CD14-positive monocyte (primary cell): ENCODE results near the gene DGKE. TPM values are rescaled to one million over a fixed set of nuclear protein-coding genes. Genes with fewer than 3 reads are reported as not detected.
A peak's percentile ranks its signal among the peaks of the same experiment; 100 is the strongest.

ENCODE experiments used
- DNase-seq, 3 donors: peaks; one replicate each; pipeline ENCODE4 v3.0.0-alpha.2; 2011 to 2022
- H2AFZ ChIP-seq: 2 replicates; pipeline ENCODE4 v1.6.0; 2012; ENCODE audit warnings: mild to moderate bottlenecking, low read depth, low read length, inconsistent platforms; ENCODE audit not compliant: insufficient read depth, poor library complexity, severe bottlenecking
- H3K27ac ChIP-seq, 2 donors: 1 replicate in 1 of 2; 2 replicates in 1 of 2; pipeline ENCODE4 v1.5.1; 2012 to 2013; ENCODE audit warnings: low read length in 2 of 2, control low read depth in 1 of 2, inconsistent platforms in 1 of 2, low read depth in 1 of 2, mild to moderate bottlenecking in 1 of 2
- H3K27me3 ChIP-seq, 2 donors: one replicate each; pipeline versions ENCODE4 v1.6.0 to v1.6.1; 2011 to 2013; ENCODE audit warnings: low read length in 2 of 2; ENCODE audit not compliant: control insufficient read depth in 2 of 2, insufficient read depth in 2 of 2
- H3K36me3 ChIP-seq, 2 donors: replicated peaks in 1 of 2; 1 replicate in 1 of 2; 2 replicates in 1 of 2; pipeline versions ENCODE4 v1.5.1 to v1.6.1; 2012 to 2013; ENCODE audit warnings: low read length in 2 of 2, control low read depth in 1 of 2, inconsistent platforms in 1 of 2, mild to moderate bottlenecking in 1 of 2; ENCODE audit not compliant: insufficient read depth in 2 of 2, control insufficient read depth in 1 of 2
- H3K4me1 ChIP-seq, 2 donors: 1 replicate in 1 of 2; 2 replicates in 1 of 2; pipeline versions ENCODE4 v1.5.1 to v1.6.1; 2012 to 2013; ENCODE audit warnings: low read length in 2 of 2, control low read depth in 1 of 2, inconsistent platforms in 1 of 2, mild to moderate bottlenecking in 1 of 2, moderate library complexity in 1 of 2; ENCODE audit not compliant: insufficient read depth in 2 of 2, control insufficient read depth in 1 of 2
- H3K4me2 ChIP-seq: replicated peaks from 2 replicates; pipeline ENCODE3; 2012; ENCODE audit warnings: low read length, moderate library complexity, mild to moderate bottlenecking; ENCODE audit not compliant: poor library complexity, severe bottlenecking; ENCODE audit errors: extremely low read depth
- H3K4me3 ChIP-seq, 3 experiments: fragments of 200-600 bp in 1 of 3; sonication (generic) in 1 of 3; replicated peaks in 1 of 3; 1 replicate in 2 of 3; 2 replicates in 1 of 3; pipeline ENCODE4 v1.5.1; 2011 to 2013; ENCODE audit warnings: low read length in 3 of 3, mild to moderate bottlenecking in 3 of 3, control low read depth in 2 of 3, low read depth in 2 of 3, inconsistent platforms in 1 of 3, moderate library complexity in 1 of 3
- H3K79me2 ChIP-seq: 2 replicates; pipeline ENCODE4 v1.6.0; 2012; ENCODE audit warnings: mild to moderate bottlenecking, control low read depth, inconsistent platforms, low read length, moderate library complexity; ENCODE audit not compliant: insufficient read depth
- H3K9ac ChIP-seq: 2 replicates; pipeline ENCODE4 v1.6.0; 2017; ENCODE audit warnings: low read length, mild to moderate bottlenecking; ENCODE audit not compliant: insufficient read depth, poor library complexity, severe bottlenecking
- H3K9me3 ChIP-seq, 2 donors: replicated peaks in 1 of 2; 1 replicate in 1 of 2; 2 replicates in 1 of 2; pipeline versions ENCODE4 v1.5.1 to v1.6.1; 2012 to 2013; ENCODE audit warnings: low read length in 2 of 2, control low read depth in 1 of 2; ENCODE audit not compliant: control insufficient read depth in 1 of 2, insufficient read depth in 1 of 2
- H4K20me1 ChIP-seq: 2 replicates; pipeline ENCODE4 v1.6.0; 2012; ENCODE audit warnings: mild to moderate bottlenecking, low read length, control low read depth, moderate library complexity; ENCODE audit not compliant: insufficient read depth
- H3K27ac Mint-ChIP-seq, 7 donors: one replicate each; pipeline ENCODE4 v1.8.0; 2020; ENCODE audit warnings: mild to moderate bottlenecking in 7 of 7, mixed read lengths in 7 of 7, moderate library complexity in 6 of 7, inconsistent platforms in 2 of 7
- H3K27me3 Mint-ChIP-seq, 3 donors: one replicate each; pipeline ENCODE4 v1.8.0; 2021 to 2022; ENCODE audit warnings: low read depth in 3 of 3, mild to moderate bottlenecking in 3 of 3, mixed read lengths in 3 of 3, moderate library complexity in 3 of 3, inconsistent platforms in 1 of 3
- H3K36me3 Mint-ChIP-seq, 2 donors: one replicate each; pipeline ENCODE4 v1.8.0; 2020; ENCODE audit warnings: mixed read lengths in 2 of 2, inconsistent platforms in 1 of 2, mild to moderate bottlenecking in 1 of 2
- H3K4me1 Mint-ChIP-seq: one replicate; pipeline ENCODE4 v1.8.0; 2020; ENCODE audit warnings: mild to moderate bottlenecking, mixed read lengths
- H3K4me3 Mint-ChIP-seq, 2 donors: one replicate each; pipeline ENCODE4 v1.8.0; 2020; ENCODE audit warnings: mild to moderate bottlenecking in 2 of 2, mixed read lengths in 2 of 2, moderate library complexity in 1 of 2
- H3K9me3 Mint-ChIP-seq, 7 donors: one replicate each; pipeline ENCODE4 v1.8.0; 2020 to 2022; ENCODE audit warnings: mixed read lengths in 7 of 7, mild to moderate bottlenecking in 6 of 7, moderate library complexity in 6 of 7, inconsistent platforms in 2 of 7
- CTCF ChIP-seq: fragments of 200-600 bp; IDR thresholded peaks from one replicate; pipeline ENCODE4 v1.8.0; 2022; ENCODE audit warnings: antibody characterized with exemption, mild to moderate bottlenecking
- WGBS: methylation state at CpG from one replicate; pipeline ENCODE4 v1.1.5; 2013; ENCODE audit warnings: missing lambda C conversion rate; ENCODE audit not compliant: insufficient coverage; 5-methylcytosine and 5-hydroxymethylcytosine counted together
- intact Hi-C, 2 donors: fragments of 100-400 bp; cut with micrococcal nuclease; formaldehyde crosslinking; loops; one replicate each; pipeline versions ENCODE4 v1.15.0 to v1.15.1; 2023
- polyA plus RNA-seq, 3 donors: library from polyadenylated mRNA; depleted of rRNA in 1 of 3; unstranded in 2 of 3; stranded (reverse) in 1 of 3; fragments of 300-500 nt in 2 of 3; fragments of >200 nt in 1 of 3; fragmentation: Illumina TruSeq in 2 of 3; gene quantifications; 1 replicate in 2 of 3; 2 replicates in 1 of 3; pipeline ENCODE4 v1.2.3, GENCODE V29; 2012 to 2021

DGKE gene
- polyA plus RNA-seq, 3 donors: 1.1 to 3.0 (median 1.5) TPM

- intact Hi-C loops: loop anchor here in 1 of 2 donors (5.0 kb wide), 1 partner anchor 78 kb away; the partner anchor contains the start of genes C17orf67 and DGKE
- 67% methylated on average over 3 of the region's 6 CpGs for WGBS
- peaks cover 25 to 36% of the 10 kb centered on the region in 2 donors for H3K36me3 ChIP-seq
- peaks cover 0 to 2% (median 0%) of the 10 kb centered on the region in 7 donors for H3K9me3 Mint-ChIP-seq
- H3K9me3 ChIP-seq: no peaks in the 10 kb centered on the region
- peak overlapping the region; percentile 11 to 98 (median 16) for H3K4me3 ChIP-seq
- peak overlapping the region; percentile 41 for H3K9ac ChIP-seq
- peak overlapping the region; percentile 95 to 98 for H3K4me3 Mint-ChIP-seq
- H3K4me1 Mint-ChIP-seq: peaks cover 70% of the 10 kb centered on the region
- H2AFZ ChIP-seq: no peak overlapping the region
- peak overlapping the region; percentile 73 to 98 (median 96) for H3K27ac Mint-ChIP-seq
- H3K27me3 ChIP-seq: no peaks in the 10 kb centered on the region
- peaks cover 47 to 56% of the 10 kb centered on the region in 2 donors for H3K36me3 Mint-ChIP-seq
- TF ChIP-seq CTCF: no peak
- H4K20me1 ChIP-seq: peaks cover 82% of the 10 kb centered on the region
- H3K27ac ChIP-seq: peak overlapping the region; percentile 75 to 89
- peak overlapping the region; percentile 93 for H3K4me2 ChIP-seq
- peaks cover 0 to 2% (median 0%) of the 10 kb centered on the region in 3 donors for H3K27me3 Mint-ChIP-seq
- DNase-seq: no peak
- peaks cover 66 to 76% of the 10 kb centered on the region in 2 donors for H3K4me1 ChIP-seq
- H3K79me2 ChIP-seq: peaks cover 91% of the 10 kb centered on the region
Observed at GRCh38 chr17:56909742-56910508, 76.0 kb downstream of the DGKE start.

- H3K4me3 ChIP-seq: peak overlapping the region; percentile 11 to 98 (median 16)
- peak overlapping the region; percentile 41 for H3K9ac ChIP-seq
- H3K36me3 Mint-ChIP-seq: peaks cover 43 to 53% of the 10 kb centered on the region in 2 donors
- peak overlapping the region; percentile 93 for H3K4me2 ChIP-seq
- H3K27ac Mint-ChIP-seq: peak overlapping the region; percentile 73 to 97 (median 91)
- peaks cover 0 to 2% (median 0%) of the 10 kb centered on the region in 7 donors for H3K9me3 Mint-ChIP-seq
- H3K4me3 Mint-ChIP-seq: peak overlapping the region; percentile 95 to 98
- peaks cover 78% of the 10 kb centered on the region for H3K4me1 Mint-ChIP-seq
- DNase-seq: no peak
- H3K27me3 Mint-ChIP-seq: peaks cover 0 to 2% (median 0%) of the 10 kb centered on the region in 3 donors
- no peaks in the 10 kb centered on the region for H3K27me3 ChIP-seq
- H3K27ac ChIP-seq: peak overlapping the region; percentile 75 to 89
- peaks cover 75% of the 10 kb centered on the region for H4K20me1 ChIP-seq
- TF ChIP-seq CTCF: no peak
- peaks cover 19 to 28% of the 10 kb centered on the region in 2 donors for H3K36me3 ChIP-seq
- intact Hi-C loops: loop anchor here in 1 of 2 donors (5.0 kb wide), 1 partner anchor 78 kb away; the partner anchor contains the start of genes C17orf67 and DGKE
- WGBS: 73% methylated on average over 6 of the region's 7 CpGs
- peaks cover 90% of the 10 kb centered on the region for H3K79me2 ChIP-seq
- H3K4me1 ChIP-seq: peaks cover 74 to 83% of the 10 kb centered on the region in 2 donors
- H3K9me3 ChIP-seq: no peaks in the 10 kb centered on the region
- H2AFZ ChIP-seq: no peak overlapping the region
Observed at GRCh38 chr17:56910509-56911235, 76.7 kb downstream of the DGKE start.
